ENCODE results near the gene TTC7B. TPM values are rescaled to one million over a fixed set of nuclear protein-coding genes. Genes with fewer than 3 reads are reported as not detected.

Gene TTC7B
- total and polyA plus RNA-seq, 2 of the 8 experiments (the other 6 are each of a cell fraction or from before 2014, with no cell fraction given) = 23.7 to 34.0 TPM

- Histone ChIP-seq H3K4me2 (ENCODE audit: insufficient read depth in 1 of 2, low read depth in 2 of 2, low read length in 2 of 2) (no peak overlapping the region), H3K4ac (replicated peaks; ENCODE audit: insufficient read length, low read depth, low read length) (no peak overlapping the region), H2AK5ac (ENCODE audit: low read depth, low read length) (no peak overlapping the region), H3K56ac (replicated peaks; ENCODE audit: insufficient read length, low read depth, low read length) (no peak overlapping the region), H3K4me1 (replicated peaks in 1 of 4; ENCODE audit: control insufficient read depth in 3 of 4, insufficient read depth in 4 of 4, low read length in 3 of 4) (peaks cover 0 to 4% (median 2%) of the 10 kb centered on the region in 4 experiments; a peak in 2 of 7 replicates), H3K79me1 (ENCODE audit: low read depth, low read length) (no peaks in the 10 kb centered on the region; the same call in 1 of the 2 replicates), H3K14ac (ENCODE audit: insufficient read length) (no peak overlapping the region), H3K4me3 (ENCODE audit: extremely low read depth in 1 of 4, insufficient read depth in 2 of 4, low read depth in 3 of 4, low read length in 4 of 4) (no peak overlapping the region), H3K27me3 (replicated peaks in 1 of 4; ENCODE audit: control insufficient read depth in 3 of 4, extremely low read depth in 1 of 4, insufficient read depth in 3 of 4, low read length in 3 of 4) (no peaks in the 10 kb centered on the region), H2BK12ac (ENCODE audit: low read depth, low read length) (no peak overlapping the region), H2BK5ac (ENCODE audit: low read depth, low read length) (no peak overlapping the region), H3K36me3 (ENCODE audit: control insufficient read depth in 2 of 4, insufficient read depth in 4 of 4, low read length in 3 of 4) (no peaks in the 10 kb centered on the region), H3K18ac (ENCODE audit: extremely low read depth, low read length) (no peak overlapping the region), H2AFZ (ENCODE audit: low read length) (no peak overlapping the region), H3K9ac (replicated peaks in 1 of 4; ENCODE audit: extremely low read depth in 1 of 4, low read depth in 3 of 4, low read length in 3 of 4) (no peak overlapping the region), H2BK20ac (ENCODE audit: low read length) (no peak overlapping the region), H4K5ac (ENCODE audit: insufficient read length, low read depth, low read length) (no peak overlapping the region), H3K27ac (ENCODE audit: low read depth, low read length) (no peak overlapping the region), H4K8ac (ENCODE audit: extremely low read depth, insufficient read depth, low read length) (no peak overlapping the region), H3K79me2 (ENCODE audit: control insufficient read depth in 1 of 2, insufficient read depth in 2 of 2, low read length in 2 of 2) (no peaks in the 10 kb centered on the region), H3K9me3 (ENCODE audit: insufficient read depth in 2 of 2, low read depth in 1 of 2, low read length in 1 of 2) (no peaks in the 10 kb centered on the region), H2BK120ac (replicated peaks; ENCODE audit: low read depth, low read length) (no peak overlapping the region), H4K91ac (replicated peaks; ENCODE audit: insufficient read length, low read length) (no peak overlapping the region), H2BK15ac (ENCODE audit: low read length) (no peak overlapping the region), H4K20me1 (replicated peaks in 1 of 2; ENCODE audit: control insufficient read depth in 1 of 2, insufficient read depth in 2 of 2, low read length in 2 of 2) (no peaks in the 10 kb centered on the region), H3K23ac (ENCODE audit: insufficient read length) (no peak overlapping the region), H3K23me2 (ENCODE audit: low read depth, low read length) (no peaks in the 10 kb centered on the region)
- FAIRE-seq (no peak), DNase-seq (ENCODE audit: low read depth in 1 of 2, low spot score in 2 of 2) (no peak)
- WGBS, 2 experiments (ENCODE audit: extremely low coverage in 1 of 2, insufficient coverage in 1 of 2, insufficient read length in 1 of 2, insufficient replicate concordance in 2 of 2, low coverage in 1 of 2, low lambda C conversion rate in 2 of 2, missing lambda C conversion rate in 1 of 2) = 83% methylated on average over 3 of the region's 3 CpGs; no CpG with 5 or more reads in 1 of the 2 experiments
- CTCF ChIA-PET (ENCODE audit: partially characterized antibody) = interaction anchor here (1.2 to 4.9 kb wide), 3 partner anchors 14 to 163 kb away, joined by 3 to 29 read pairs (median 4); no protein-coding TSS in a partner anchor
- POLR2A ChIA-PET (ENCODE audit: partially characterized antibody) = interaction anchor here (1.0 to 2.2 kb wide), 3 partner anchors 10 to 15 kb away, joined by 3 to 5 read pairs (median 3); no protein-coding TSS in a partner anchor
- TF ChIP-seq MAFK (IDR thresholded peaks at IDR 0.05; ENCODE audit: low read depth, low read length) (no peak), BRCA1 (IDR thresholded peaks at IDR 0.05; ENCODE audit: low read depth, low read length) (no peak), BCL11A (IDR thresholded peaks at IDR 0.05; ENCODE audit: low read depth in 2 of 2, low read length in 2 of 2) (no peak), EGR1 (IDR thresholded peaks at IDR 0.05; ENCODE audit: borderline replicate concordance, low read depth, low read length) (no peak)
Observed at GRCh38 chr14:90681929-90682328, 134.3 kb downstream of the TTC7B start.
